ENCODE data around the gene ORC2.
A peak's percentile ranks its signal among the peaks of the same experiment; 100 is the strongest.

ORC2 gene

DNA sequence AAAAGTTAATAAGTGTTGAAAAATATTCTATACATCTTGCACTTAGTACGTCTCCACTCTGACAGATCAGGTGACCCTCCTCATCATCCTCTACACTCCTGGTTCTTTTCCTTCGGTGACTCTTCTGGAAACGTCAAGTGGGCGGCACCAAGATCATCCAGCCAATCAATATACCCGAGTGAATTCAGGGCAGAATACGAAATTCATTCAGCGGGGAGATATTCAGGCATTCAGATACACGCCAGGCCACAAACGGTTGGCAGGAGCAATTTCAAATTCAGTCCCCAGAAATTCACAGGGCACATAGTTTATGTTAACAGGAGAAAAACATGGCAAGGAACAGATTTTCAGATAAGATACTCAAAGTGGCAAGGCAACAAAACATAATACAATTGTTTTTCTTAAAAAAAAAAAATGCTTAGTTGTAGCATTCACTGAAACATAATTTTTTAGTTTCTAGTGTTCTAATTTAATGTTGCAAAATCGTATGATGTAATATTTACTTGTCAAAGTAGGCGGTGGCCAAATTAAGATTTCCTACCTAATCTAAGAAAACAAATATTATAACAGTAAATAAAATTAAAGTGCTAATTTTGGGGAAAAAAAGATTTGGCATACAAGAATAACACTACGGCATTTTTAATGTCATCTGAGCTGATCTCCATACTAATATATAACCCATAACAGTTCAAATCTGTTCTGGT lies 103.2 kb downstream of the ORC2 start:
- peaks cover 89% of the 10 kb centered on the region for H3K36me3 ChIP-seq (ENCODE audit: insufficient read depth, low read length)
- peaks cover 64% of the 10 kb centered on the region for H4K20me1 ChIP-seq (ENCODE audit: insufficient read depth, low read length)
- H3K27me3 ChIP-seq (ENCODE audit: insufficient read depth, low read length, poor library complexity): no peaks in the 10 kb centered on the region
- H3K79me2 ChIP-seq (ENCODE audit: insufficient read depth, low read length): peaks cover 85% of the 10 kb centered on the region
- DNase-seq: no peak
- peak overlapping the region in 1 of 2 experiments; percentile 33; a peak in 2 of 4 replicates for H3K4me3 ChIP-seq (ENCODE audit: low read depth in 1 of 2, low read length in 2 of 2)
- ATAC-seq (ENCODE audit: insufficient read depth, low read depth): no peak
- H3K4me1 ChIP-seq (ENCODE audit: insufficient read depth, low read length): peaks cover 40% of the 10 kb centered on the region
- H3K27ac ChIP-seq (ENCODE audit: low read length): no peak overlapping the region
- H3K9me3 ChIP-seq (ENCODE audit: insufficient read depth, low read length, severe bottlenecking): no peaks in the 10 kb centered on the region
- H3K9ac ChIP-seq (ENCODE audit: low read depth, low read length): no peak overlapping the region
- peak overlapping the region; percentile 72 for H3K4me2 ChIP-seq (ENCODE audit: insufficient read depth, low read length)
- TF ChIP-seq, protein P1, sequence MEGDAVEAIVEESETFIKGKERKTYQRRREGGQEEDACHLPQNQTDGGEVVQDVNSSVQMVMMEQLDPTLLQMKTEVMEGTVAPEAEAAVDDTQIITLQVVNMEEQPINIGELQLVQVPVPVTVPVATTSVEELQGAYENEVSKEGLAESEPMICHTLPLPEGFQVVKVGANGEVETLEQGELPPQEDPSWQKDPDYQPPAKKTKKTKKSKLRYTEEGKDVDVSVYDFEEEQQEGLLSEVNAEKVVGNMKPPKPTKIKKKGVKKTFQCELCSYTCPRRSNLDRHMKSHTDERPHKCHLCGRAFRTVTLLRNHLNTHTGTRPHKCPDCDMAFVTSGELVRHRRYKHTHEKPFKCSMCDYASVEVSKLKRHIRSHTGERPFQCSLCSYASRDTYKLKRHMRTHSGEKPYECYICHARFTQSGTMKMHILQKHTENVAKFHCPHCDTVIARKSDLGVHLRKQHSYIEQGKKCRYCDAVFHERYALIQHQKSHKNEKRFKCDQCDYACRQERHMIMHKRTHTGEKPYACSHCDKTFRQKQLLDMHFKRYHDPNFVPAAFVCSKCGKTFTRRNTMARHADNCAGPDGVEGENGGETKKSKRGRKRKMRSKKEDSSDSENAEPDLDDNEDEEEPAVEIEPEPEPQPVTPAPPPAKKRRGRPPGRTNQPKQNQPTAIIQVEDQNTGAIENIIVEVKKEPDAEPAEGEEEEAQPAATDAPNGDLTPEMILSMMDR (IDR thresholded peaks at IDR 0.05; ENCODE audit: borderline replicate concordance, extremely low read depth, low read length, poor library complexity, severe bottlenecking): no peak
- TF ChIP-seq EZH2 (IDR thresholded peaks at IDR 0.05; ENCODE audit: borderline replicate concordance, low read depth, low read length, severe bottlenecking): no peak
- no peak overlapping the region for H2AFZ ChIP-seq (ENCODE audit: low read depth, low read length)

Data from DND-41 (cell line).